ENCODE measurements around the gene OCRL.
A peak's percentile ranks its signal among the peaks of the same experiment; 100 is the strongest.

Gene OCRL

GRCh38 chrX:129585691-129586090 lies 45.6 kb downstream of the OCRL start:
- DNase-seq (ENCODE audit: low read depth), result no peak

- no peak for DNase-seq (ENCODE audit: low read depth)
Observed at GRCh38 chrX:129586446-129586845, 46.4 kb downstream of the OCRL start.

GRCh38 chrX:129590596-129590995 lies 50.5 kb downstream of the OCRL start:
- DNase-seq (ENCODE audit: low read depth), result no peak

- DNase-seq (ENCODE audit: low read depth), result no peak
Observed at GRCh38 chrX:129593137-129593536, 53.1 kb downstream of the OCRL start.

GRCh38 chrX:129594781-129595180 lies 54.7 kb downstream of the OCRL start:
- DNase-seq (ENCODE audit: low read depth), result no peak

GRCh38 chrX:129596077-129596476 lies 56.0 kb downstream of the OCRL start:
- no peak for DNase-seq (ENCODE audit: low read depth)

- no peak for DNase-seq (ENCODE audit: low read depth)
Observed at GRCh38 chrX:129597905-129598304, 57.8 kb downstream of the OCRL start.

- DNase-seq (ENCODE audit: low read depth), result no peak
Observed at GRCh38 chrX:129599499-129599898, 59.4 kb downstream of the OCRL start.

- DNase-seq (ENCODE audit: low read depth), result no peak
Observed at GRCh38 chrX:129599996-129600395, 59.9 kb downstream of the OCRL start.

GRCh38 chrX:129600981-129601424 lies 60.9 kb downstream of the OCRL start:
- no peak for DNase-seq (ENCODE audit: low read depth)

GRCh38 chrX:129606918-129607317 lies 66.9 kb downstream of the OCRL start:
- peak; percentile 11 for DNase-seq (ENCODE audit: low read depth)

- DNase-seq (ENCODE audit: low read depth), result no peak
Observed at GRCh38 chrX:129608496-129608895, 68.4 kb downstream of the OCRL start.

GRCh38 chrX:129609395-129609794 lies 69.3 kb downstream of the OCRL start:
- DNase-seq (ENCODE audit: low read depth), result no peak

- DNase-seq (ENCODE audit: low read depth), result no peak
Observed at GRCh38 chrX:129612396-129612795, 72.3 kb downstream of the OCRL start.

GRCh38 chrX:129613596-129613995 lies 73.5 kb downstream of the OCRL start:
- no peak for DNase-seq (ENCODE audit: low read depth)

GRCh38 chrX:129614481-129615255 lies 74.6 kb downstream of the OCRL start:
- DNase-seq (ENCODE audit: low read depth), result no peak

- no peak for DNase-seq (ENCODE audit: low read depth)
Observed at GRCh38 chrX:129617420-129617819, 77.4 kb downstream of the OCRL start.

- no peak for DNase-seq (ENCODE audit: low read depth)
Observed at GRCh38 chrX:129618997-129619396, 78.9 kb downstream of the OCRL start.

GRCh38 chrX:129622757-129623301 lies 82.8 kb downstream of the OCRL start:
- DNase-seq (ENCODE audit: low read depth), result no peak

GRCh38 chrX:129626026-129626425 lies 86.0 kb downstream of the OCRL start:
- DNase-seq (ENCODE audit: low read depth), result no peak

GRCh38 chrX:129629837-129630236 lies 89.8 kb downstream of the OCRL start:
- no peak for DNase-seq (ENCODE audit: low read depth)

GRCh38 chrX:129631849-129632248 lies 91.8 kb downstream of the OCRL start:
- no peak for DNase-seq (ENCODE audit: low read depth)

- DNase-seq (ENCODE audit: low read depth), result no peak
Observed at GRCh38 chrX:129632443-129632842, 92.4 kb downstream of the OCRL start.

GRCh38 chrX:129634541-129634940 lies 94.5 kb downstream of the OCRL start:
- DNase-seq (ENCODE audit: low read depth), result no peak
